IMR-90 (cell line): ENCODE results near the gene ADAM15.

Experiments used
- NFE2L2 ChIP-seq: fragments of 150-350 bp; IDR thresholded peaks from 2 replicates; pipeline ENCODE4 v1.6.1; 2016; ENCODE audit warnings: low read depth, mild to moderate bottlenecking, low read length
- TF ChIP-seq, protein P1 (sequence below): fragments of 150-350 bp; IDR thresholded peaks from 2 replicates; pipeline ENCODE4 v1.6.1; 2016; ENCODE audit warnings: low read depth, mild to moderate bottlenecking, low read length, moderate library complexity, borderline replicate concordance
- TF ChIP-seq, protein P2 (sequence below): conservative IDR thresholded peaks from 2 replicates; pipeline ENCODE4 v1.5.1; 2012; ENCODE audit warnings: mild to moderate bottlenecking, low read depth, low read length, improper control_type of control experiment

DNA sequence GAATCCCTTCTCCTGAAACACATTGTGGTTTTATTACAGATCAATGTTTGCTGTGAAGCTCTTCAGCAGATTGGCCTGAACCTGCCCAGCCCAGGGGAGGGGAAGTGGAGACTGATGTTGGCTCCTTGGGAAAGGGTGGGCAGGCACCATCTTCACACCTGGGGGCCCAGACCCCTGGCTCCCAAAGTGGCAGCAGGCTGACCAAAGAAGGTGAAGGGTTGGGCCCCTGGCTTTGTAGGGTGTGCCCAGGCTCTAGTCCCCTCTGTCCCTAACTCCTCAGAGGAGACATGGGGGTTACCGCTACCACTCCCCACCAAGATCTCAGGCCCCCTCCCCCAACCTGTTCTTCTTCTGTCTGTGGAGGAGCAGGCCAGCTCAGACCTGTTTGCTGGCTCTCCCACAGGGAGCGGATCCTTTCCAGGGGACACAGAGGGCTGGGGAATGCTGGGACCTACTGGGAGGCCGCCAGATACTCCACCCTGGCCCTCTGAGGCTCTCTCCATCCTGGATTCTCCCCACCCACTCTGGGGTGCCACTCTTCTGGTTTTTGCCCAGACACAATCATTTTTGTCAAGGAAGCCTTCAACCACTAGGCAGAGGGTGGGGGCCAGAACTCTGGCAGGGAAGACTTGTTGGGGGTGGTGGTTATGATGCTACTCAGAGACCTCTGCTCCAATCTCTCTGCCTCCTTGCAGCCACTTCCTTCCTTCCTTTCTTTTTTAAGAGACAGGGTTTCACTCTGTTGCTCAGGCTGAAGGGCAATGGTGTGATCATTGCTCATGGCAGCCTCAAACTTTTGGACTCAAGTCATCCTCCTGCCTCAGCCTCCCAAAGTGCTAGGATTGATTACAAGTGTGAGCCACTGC is 22.5 kb downstream of the ADAM15 start:
- TF ChIP-seq, protein P1, sequence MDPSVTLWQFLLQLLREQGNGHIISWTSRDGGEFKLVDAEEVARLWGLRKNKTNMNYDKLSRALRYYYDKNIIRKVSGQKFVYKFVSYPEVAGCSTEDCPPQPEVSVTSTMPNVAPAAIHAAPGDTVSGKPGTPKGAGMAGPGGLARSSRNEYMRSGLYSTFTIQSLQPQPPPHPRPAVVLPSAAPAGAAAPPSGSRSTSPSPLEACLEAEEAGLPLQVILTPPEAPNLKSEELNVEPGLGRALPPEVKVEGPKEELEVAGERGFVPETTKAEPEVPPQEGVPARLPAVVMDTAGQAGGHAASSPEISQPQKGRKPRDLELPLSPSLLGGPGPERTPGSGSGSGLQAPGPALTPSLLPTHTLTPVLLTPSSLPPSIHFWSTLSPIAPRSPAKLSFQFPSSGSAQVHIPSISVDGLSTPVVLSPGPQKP = no peak
- TF ChIP-seq, protein P2, sequence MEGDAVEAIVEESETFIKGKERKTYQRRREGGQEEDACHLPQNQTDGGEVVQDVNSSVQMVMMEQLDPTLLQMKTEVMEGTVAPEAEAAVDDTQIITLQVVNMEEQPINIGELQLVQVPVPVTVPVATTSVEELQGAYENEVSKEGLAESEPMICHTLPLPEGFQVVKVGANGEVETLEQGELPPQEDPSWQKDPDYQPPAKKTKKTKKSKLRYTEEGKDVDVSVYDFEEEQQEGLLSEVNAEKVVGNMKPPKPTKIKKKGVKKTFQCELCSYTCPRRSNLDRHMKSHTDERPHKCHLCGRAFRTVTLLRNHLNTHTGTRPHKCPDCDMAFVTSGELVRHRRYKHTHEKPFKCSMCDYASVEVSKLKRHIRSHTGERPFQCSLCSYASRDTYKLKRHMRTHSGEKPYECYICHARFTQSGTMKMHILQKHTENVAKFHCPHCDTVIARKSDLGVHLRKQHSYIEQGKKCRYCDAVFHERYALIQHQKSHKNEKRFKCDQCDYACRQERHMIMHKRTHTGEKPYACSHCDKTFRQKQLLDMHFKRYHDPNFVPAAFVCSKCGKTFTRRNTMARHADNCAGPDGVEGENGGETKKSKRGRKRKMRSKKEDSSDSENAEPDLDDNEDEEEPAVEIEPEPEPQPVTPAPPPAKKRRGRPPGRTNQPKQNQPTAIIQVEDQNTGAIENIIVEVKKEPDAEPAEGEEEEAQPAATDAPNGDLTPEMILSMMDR = no peak
- no peak for TF ChIP-seq NFE2L2
